HepG2 (cell line): ENCODE data around the gene CCT8. TPM values are rescaled to one million over a fixed set of nuclear protein-coding genes. Genes with fewer than 3 reads are reported as not detected.
A peak's percentile ranks its signal among the peaks of the same experiment; 100 is the strongest.

Experiments
- GPN1 ChIP-seq: sonication (generic); formaldehyde crosslinking; IDR thresholded peaks from 2 replicates; pipeline ENCODE4 v1.5.1; 2020; ENCODE audit warnings: missing genetic modification reagents, borderline replicate concordance
- PAX8 ChIP-seq: sonication (generic); formaldehyde crosslinking; IDR thresholded peaks from 2 replicates; pipeline ENCODE4 v1.8.0; 2022; ENCODE audit warnings: mild to moderate bottlenecking, missing genetic modification reagents, borderline replicate concordance
- SETDB1 ChIP-seq: sonication (generic); formaldehyde crosslinking; IDR thresholded peaks from 2 replicates; pipeline ENCODE4 v1.5.1; 2020; ENCODE audit warnings: missing genetic modification reagents, mild to moderate bottlenecking, borderline replicate concordance
- SNRNP70 ChIP-seq: fragments of 200-400 bp; formaldehyde crosslinking; IDR thresholded peaks from 2 replicates; pipeline ENCODE4 v1.6.1; 2017; ENCODE audit warnings: mild to moderate bottlenecking, low read depth, low read length, moderate library complexity
- SP2 ChIP-seq: sonication (generic); formaldehyde crosslinking; IDR thresholded peaks from 2 replicates; pipeline ENCODE4 v1.5.1; 2020; ENCODE audit warnings: mild to moderate bottlenecking, missing genetic modification reagents
- ZEB1 ChIP-seq: IDR thresholded peaks from 2 replicates; pipeline ENCODE4 v1.6.1; 2012; ENCODE audit warnings: mild to moderate bottlenecking, low read depth, inconsistent platforms; ENCODE audit not compliant: insufficient replicate concordance
- ZNF564 ChIP-seq: sonication (generic); formaldehyde crosslinking; IDR thresholded peaks from 2 replicates; pipeline ENCODE4 v1.8.1; 2023; ENCODE audit warnings: mild to moderate bottlenecking, missing genetic modification reagents
- ZNF737 ChIP-seq: sonication (generic); formaldehyde crosslinking; IDR thresholded peaks from 2 replicates; pipeline ENCODE4 v1.5.0; 2020; ENCODE audit warnings: missing genetic modification reagents, mild to moderate bottlenecking, borderline replicate concordance
- polyA plus RNA-seq, 8 experiments: library from polyadenylated mRNA; depleted of rRNA in 3 of 8; stranded (reverse) in 7 of 8; unstranded in 1 of 8; fragments of >200 nt; fragmentation: Illumina TruSeq in 4 of 8; extraction: Trizol in 4 of 8; gene quantifications; 2 replicates each; pipeline versions ENCODE4 v1.2.1 to v1.2.3, GENCODE V29; 2011 to 2016; ENCODE audit warnings: low read depth in 4 of 8, missing spikeins in 1 of 8, mixed read lengths in 1 of 8; ENCODE audit not compliant: insufficient read depth in 1 of 8
- total RNA-seq, 5 experiments: library from RNA; depleted of rRNA; stranded (reverse); fragments of >200 nt; fragmentation: Illumina TruSeq; extraction: Trizol; gene quantifications; 2 replicates each; pipeline ENCODE4 v1.2.3, GENCODE V29; 2016; ENCODE audit warnings: low read depth in 1 of 5
- TF ChIP-seq, protein P1 (sequence below): IDR thresholded peaks from 2 replicates; pipeline ENCODE4 v1.6.1; 2016; ENCODE audit warnings: missing biosample characterization, missing genetic modification reagents, low read depth
- TF ChIP-seq, protein P2 (sequence below): sonication (generic); formaldehyde crosslinking; IDR thresholded peaks from 2 replicates; pipeline ENCODE4 v1.5.0; 2020; ENCODE audit warnings: missing genetic modification reagents
- TF ChIP-seq, protein P3 (sequence below): sonication (generic); formaldehyde crosslinking; IDR thresholded peaks from 2 replicates; pipeline ENCODE4 v1.8.1; 2023; ENCODE audit warnings: mild to moderate bottlenecking, missing genetic modification reagents
- TF ChIP-seq, protein P4 (sequence below): sonication (generic); formaldehyde crosslinking; IDR thresholded peaks from 2 replicates; pipeline ENCODE4 v1.8.1; 2023; ENCODE audit warnings: mild to moderate bottlenecking, missing genetic modification reagents, borderline replicate concordance
- TF ChIP-seq, protein P5 (sequence below): sonication (generic); formaldehyde crosslinking; IDR thresholded peaks from 2 replicates; pipeline ENCODE4 v1.5.0; 2020; ENCODE audit warnings: mild to moderate bottlenecking, missing genetic modification reagents, borderline replicate concordance
- TF ChIP-seq, protein P6 (sequence below): sonication (generic); formaldehyde crosslinking; conservative IDR thresholded peaks from 2 replicates; pipeline ENCODE4 v1.4.0; 2020; ENCODE audit warnings: missing genetic modification reagents

The CCT8 gene
- total and polyA plus RNA-seq, 2 of the 13 experiments (the other 11 are each of a cell fraction or from before 2014, with no cell fraction given): 127 to 325 TPM

DNA sequence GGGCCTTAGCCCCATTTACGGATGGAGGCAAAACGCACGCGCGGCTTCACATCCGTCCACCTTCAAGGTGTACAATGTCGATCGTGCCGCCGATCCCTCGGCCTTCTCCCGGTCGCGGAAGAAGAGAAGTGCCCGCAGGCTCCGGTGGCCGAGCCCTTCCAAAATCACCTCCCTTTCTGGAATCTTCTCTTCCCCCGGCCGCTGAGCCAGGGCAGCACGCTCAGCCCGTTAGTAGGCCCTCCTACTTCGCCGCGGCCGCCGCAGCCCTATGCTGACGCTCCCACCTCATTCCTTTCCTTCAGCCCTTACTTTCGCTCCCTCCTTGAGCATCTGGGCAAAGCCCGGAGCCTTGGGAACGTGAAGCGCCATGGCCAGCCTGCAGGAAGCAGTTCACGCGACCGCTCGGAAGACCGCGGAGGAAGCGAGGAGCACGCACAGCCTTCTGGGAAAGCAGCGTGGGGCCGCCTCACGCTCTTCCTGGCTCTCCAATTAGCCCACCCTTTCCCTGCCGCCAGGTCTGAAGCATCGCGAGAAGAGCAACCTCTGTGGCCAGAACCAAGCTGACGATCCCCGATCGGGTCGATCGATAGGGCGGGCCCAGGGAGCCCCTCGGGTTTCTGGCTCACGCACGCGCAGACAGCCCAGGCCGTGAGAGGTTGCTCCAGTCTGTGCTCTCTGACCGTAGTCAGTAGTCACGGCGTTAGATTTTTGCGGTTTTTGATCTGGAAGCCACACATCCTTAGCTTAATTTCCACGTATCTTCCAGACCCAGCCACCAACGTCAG, at the start of gene CCT8 (continued):
- TF ChIP-seq SNRNP70 (no peak), GPN1 (CRISPR knock-in tag) (no peak), SETDB1 (CRISPR knock-in tag) (no peak), SP2 (CRISPR knock-in tag) (peak; percentile 59), ZNF564 (no peak), PAX8 (no peak), ZNF737 (CRISPR knock-in tag) (no peak), ZEB1 (no peak)
- TF ChIP-seq, protein P1, sequence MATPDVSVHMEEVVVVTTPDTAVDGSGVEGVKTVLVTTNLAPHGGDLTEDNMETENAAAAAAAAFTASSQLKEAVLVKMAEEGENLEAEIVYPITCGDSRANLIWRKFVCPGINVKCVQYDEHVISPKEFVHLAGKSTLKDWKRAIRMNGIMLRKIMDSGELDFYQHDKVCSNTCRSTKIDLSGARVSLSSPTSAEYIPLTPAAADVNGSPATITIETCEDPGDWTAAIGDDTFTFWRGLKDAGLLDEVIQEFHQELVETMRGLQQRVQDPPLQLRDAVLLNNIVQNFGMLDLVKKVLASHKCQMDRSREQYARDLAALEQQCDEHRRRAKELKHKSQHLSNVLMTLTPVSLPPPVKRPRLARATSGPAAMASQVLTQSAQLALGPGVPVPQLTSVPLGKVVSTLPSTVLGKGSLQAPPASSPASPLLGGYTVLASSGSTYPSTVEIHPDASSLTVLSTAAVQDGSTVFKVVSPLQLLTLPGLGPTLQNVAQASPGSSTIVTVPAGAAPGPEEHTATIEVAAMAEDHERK: peak; percentile 89
- TF ChIP-seq, protein P2, sequence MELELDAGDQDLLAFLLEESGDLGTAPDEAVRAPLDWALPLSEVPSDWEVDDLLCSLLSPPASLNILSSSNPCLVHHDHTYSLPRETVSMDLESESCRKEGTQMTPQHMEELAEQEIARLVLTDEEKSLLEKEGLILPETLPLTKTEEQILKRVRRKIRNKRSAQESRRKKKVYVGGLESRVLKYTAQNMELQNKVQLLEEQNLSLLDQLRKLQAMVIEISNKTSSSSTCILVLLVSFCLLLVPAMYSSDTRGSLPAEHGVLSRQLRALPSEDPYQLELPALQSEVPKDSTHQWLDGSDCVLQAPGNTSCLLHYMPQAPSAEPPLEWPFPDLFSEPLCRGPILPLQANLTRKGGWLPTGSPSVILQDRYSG (CRISPR knock-in tag): no peak
- TF ChIP-seq, protein P3, sequence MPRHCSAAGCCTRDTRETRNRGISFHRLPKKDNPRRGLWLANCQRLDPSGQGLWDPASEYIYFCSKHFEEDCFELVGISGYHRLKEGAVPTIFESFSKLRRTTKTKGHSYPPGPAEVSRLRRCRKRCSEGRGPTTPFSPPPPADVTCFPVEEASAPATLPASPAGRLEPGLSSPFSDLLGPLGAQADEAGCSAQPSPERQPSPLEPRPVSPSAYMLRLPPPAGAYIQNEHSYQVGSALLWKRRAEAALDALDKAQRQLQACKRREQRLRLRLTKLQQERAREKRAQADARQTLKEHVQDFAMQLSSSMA (CRISPR knock-in tag): 0 out of 2 replicates have a peak, but pooled peaks have one; percentile 73
- TF ChIP-seq, protein P4, sequence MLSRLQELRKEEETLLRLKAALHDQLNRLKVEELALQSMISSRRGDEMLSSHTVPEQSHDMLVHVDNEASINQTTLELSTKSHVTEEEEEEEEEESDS: no peak; the same call in 1 of the 2 replicates
- TF ChIP-seq, protein P5, sequence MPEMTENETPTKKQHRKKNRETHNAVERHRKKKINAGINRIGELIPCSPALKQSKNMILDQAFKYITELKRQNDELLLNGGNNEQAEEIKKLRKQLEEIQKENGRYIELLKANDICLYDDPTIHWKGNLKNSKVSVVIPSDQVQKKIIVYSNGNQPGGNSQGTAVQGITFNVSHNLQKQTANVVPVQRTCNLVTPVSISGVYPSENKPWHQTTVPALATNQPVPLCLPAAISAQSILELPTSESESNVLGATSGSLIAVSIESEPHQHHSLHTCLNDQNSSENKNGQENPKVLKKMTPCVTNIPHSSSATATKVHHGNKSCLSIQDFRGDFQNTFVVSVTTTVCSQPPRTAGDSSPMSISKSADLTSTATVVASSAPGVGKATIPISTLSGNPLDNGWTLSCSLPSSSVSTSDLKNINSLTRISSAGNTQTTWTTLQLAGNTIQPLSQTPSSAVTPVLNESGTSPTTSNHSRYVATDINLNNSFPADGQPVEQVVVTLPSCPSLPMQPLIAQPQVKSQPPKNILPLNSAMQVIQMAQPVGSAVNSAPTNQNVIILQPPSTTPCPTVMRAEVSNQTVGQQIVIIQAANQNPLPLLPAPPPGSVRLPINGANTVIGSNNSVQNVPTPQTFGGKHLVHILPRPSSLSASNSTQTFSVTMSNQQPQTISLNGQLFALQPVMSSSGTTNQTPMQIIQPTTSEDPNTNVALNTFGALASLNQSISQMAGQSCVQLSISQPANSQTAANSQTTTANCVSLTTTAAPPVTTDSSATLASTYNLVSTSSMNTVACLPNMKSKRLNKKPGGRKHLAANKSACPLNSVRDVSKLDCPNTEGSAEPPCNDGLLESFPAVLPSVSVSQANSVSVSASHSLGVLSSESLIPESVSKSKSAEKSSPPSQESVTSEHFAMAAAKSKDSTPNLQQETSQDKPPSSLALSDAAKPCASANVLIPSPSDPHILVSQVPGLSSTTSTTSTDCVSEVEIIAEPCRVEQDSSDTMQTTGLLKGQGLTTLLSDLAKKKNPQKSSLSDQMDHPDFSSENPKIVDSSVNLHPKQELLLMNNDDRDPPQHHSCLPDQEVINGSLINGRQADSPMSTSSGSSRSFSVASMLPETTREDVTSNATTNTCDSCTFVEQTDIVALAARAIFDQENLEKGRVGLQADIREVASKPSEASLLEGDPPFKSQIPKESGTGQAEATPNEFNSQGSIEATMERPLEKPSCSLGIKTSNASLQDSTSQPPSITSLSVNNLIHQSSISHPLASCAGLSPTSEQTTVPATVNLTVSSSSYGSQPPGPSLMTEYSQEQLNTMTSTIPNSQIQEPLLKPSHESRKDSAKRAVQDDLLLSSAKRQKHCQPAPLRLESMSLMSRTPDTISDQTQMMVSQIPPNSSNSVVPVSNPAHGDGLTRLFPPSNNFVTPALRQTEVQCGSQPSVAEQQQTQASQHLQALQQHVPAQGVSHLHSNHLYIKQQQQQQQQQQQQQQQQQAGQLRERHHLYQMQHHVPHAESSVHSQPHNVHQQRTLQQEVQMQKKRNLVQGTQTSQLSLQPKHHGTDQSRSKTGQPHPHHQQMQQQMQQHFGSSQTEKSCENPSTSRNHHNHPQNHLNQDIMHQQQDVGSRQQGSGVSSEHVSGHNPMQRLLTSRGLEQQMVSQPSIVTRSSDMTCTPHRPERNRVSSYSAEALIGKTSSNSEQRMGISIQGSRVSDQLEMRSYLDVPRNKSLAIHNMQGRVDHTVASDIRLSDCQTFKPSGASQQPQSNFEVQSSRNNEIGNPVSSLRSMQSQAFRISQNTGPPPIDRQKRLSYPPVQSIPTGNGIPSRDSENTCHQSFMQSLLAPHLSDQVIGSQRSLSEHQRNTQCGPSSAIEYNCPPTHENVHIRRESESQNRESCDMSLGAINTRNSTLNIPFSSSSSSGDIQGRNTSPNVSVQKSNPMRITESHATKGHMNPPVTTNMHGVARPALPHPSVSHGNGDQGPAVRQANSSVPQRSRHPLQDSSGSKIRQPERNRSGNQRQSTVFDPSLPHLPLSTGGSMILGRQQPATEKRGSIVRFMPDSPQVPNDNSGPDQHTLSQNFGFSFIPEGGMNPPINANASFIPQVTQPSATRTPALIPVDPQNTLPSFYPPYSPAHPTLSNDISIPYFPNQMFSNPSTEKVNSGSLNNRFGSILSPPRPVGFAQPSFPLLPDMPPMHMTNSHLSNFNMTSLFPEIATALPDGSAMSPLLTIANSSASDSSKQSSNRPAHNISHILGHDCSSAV: no peak
- TF ChIP-seq, protein P6, sequence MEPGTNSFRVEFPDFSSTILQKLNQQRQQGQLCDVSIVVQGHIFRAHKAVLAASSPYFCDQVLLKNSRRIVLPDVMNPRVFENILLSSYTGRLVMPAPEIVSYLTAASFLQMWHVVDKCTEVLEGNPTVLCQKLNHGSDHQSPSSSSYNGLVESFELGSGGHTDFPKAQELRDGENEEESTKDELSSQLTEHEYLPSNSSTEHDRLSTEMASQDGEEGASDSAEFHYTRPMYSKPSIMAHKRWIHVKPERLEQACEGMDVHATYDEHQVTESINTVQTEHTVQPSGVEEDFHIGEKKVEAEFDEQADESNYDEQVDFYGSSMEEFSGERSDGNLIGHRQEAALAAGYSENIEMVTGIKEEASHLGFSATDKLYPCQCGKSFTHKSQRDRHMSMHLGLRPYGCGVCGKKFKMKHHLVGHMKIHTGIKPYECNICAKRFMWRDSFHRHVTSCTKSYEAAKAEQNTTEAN (CRISPR knock-in tag): 0 out of 2 replicates have a peak, but pooled peaks have one; percentile 30
